HAP-1 (cell line): ENCODE data around the gene PROM2.

Source experiments
- DNase-seq, 2 experiments: peaks; one replicate each; pipeline ENCODE4 v3.0.0-alpha.2; 2016 to 2020; ENCODE audit warnings: low spot score in 2 of 2
- H3K27me3 ChIP-seq: fragments of 250-450 bp; sonication (Bioruptor Pico); 2 replicates; pipeline ENCODE4 v1.5.1; 2020; ENCODE audit warnings: low read depth, mild to moderate bottlenecking, moderate library complexity
- H3K36me3 ChIP-seq: fragments of 250-450 bp; sonication (Bioruptor Pico); replicated peaks from 2 replicates; pipeline ENCODE4 v1.5.1; 2020; ENCODE audit warnings: mild to moderate bottlenecking
- H3K4me1 ChIP-seq: fragments of 250-450 bp; sonication (Bioruptor Pico); 2 replicates; pipeline ENCODE4 v1.5.1; 2020; ENCODE audit warnings: mild to moderate bottlenecking
- H3K4me3 ChIP-seq: fragments of 250-450 bp; sonication (Bioruptor Pico); 2 replicates; pipeline ENCODE4 v1.5.1; 2020; ENCODE audit warnings: mild to moderate bottlenecking, moderate library complexity
- H3K9me3 ChIP-seq: fragments of 250-450 bp; sonication (Bioruptor Pico); 2 replicates; pipeline ENCODE4 v1.5.1; 2020; ENCODE audit warnings: mild to moderate bottlenecking, moderate library complexity
- in situ Hi-C: fragments of 300-500 bp; cut with MboI; formaldehyde crosslinking; loops from 3 replicates; pipeline ENCODE4 v1.14.3; 2020; ENCODE audit warnings: low sequenced_read_pairs, inconsistent platforms, mixed read lengths

Gene PROM2

DNA sequence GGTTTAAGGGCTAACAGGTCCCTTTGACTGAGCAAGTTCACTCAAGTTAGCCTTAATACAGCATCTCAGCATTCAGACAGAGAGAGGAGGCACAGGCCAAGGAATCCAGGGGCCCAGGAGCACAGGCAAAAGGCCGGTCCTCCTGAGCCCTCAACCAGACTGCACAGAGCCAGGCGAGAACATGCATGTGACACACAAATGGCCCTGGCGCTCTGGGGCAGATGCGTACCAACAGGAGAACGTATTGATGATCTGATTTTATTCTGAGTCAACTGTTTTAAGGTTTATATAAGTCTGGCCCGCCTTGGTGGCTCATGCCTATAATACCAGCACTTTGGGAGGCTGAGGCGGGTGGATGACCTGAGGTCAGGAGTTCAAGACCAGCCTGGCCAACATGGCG is 57.8 kb downstream of the PROM2 start:
- H3K9me3 ChIP-seq: no peaks in the 10 kb centered on the region
- H3K36me3 ChIP-seq: no peaks in the 10 kb centered on the region
- no peaks in the 10 kb centered on the region for H3K27me3 ChIP-seq
- H3K4me1 ChIP-seq: no peaks in the 10 kb centered on the region
- DNase-seq: no peak
- in situ Hi-C loops: no loop called here
- no peak overlapping the region for H3K4me3 ChIP-seq

DNA sequence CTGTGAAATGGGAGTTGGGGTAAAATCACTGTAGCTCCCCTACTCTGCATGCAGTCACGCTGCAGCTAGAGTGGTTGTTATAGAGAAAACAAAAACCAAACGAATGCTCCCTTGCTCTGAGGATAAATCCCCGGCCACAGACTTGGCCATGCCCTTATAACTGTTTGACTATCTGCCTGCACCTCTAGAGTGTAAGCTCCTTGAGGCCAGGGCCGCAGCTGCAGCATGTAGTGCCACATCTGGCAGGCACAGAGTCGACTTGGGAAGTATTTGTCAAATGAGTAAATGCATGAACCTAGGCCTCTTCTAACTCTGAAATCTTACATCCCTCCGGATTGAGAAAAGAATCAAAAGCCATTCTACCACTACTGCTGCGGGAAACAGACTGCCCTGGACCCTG is 58.8 kb downstream of the PROM2 start:
- no peaks in the 10 kb centered on the region for H3K27me3 ChIP-seq
- H3K9me3 ChIP-seq: no peaks in the 10 kb centered on the region
- no peak for DNase-seq
- H3K36me3 ChIP-seq: no peaks in the 10 kb centered on the region
- no peaks in the 10 kb centered on the region for H3K4me1 ChIP-seq
- in situ Hi-C loops: no loop called here
- H3K4me3 ChIP-seq: no peak overlapping the region

DNA sequence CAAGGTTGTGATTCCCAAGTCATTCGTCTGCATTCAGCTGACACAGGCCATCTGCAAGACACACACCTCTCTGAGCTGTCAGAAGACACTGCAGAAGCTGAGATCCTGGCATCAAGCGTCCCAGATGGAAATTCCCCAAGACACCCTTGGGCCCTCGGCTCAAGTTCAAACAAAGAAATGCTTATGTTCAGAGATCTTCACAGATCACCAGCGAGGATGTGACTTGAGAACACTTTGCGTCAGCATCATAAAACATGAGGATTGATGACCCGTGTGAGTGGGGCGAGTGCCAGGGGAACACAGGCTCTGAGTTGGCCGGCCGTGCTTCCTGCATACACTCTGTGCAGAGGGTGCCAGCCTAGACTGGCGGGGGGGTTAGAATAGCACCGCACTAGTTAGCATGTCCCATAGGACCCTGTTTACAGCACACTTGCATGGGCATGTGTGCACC is 59.7 kb downstream of the PROM2 start:
- DNase-seq: no peak
- no peaks in the 10 kb centered on the region for H3K9me3 ChIP-seq
- no peaks in the 10 kb centered on the region for H3K27me3 ChIP-seq
- no peaks in the 10 kb centered on the region for H3K36me3 ChIP-seq
- H3K4me3 ChIP-seq: no peak overlapping the region
- in situ Hi-C loops: no loop called here
- no peaks in the 10 kb centered on the region for H3K4me1 ChIP-seq

DNA sequence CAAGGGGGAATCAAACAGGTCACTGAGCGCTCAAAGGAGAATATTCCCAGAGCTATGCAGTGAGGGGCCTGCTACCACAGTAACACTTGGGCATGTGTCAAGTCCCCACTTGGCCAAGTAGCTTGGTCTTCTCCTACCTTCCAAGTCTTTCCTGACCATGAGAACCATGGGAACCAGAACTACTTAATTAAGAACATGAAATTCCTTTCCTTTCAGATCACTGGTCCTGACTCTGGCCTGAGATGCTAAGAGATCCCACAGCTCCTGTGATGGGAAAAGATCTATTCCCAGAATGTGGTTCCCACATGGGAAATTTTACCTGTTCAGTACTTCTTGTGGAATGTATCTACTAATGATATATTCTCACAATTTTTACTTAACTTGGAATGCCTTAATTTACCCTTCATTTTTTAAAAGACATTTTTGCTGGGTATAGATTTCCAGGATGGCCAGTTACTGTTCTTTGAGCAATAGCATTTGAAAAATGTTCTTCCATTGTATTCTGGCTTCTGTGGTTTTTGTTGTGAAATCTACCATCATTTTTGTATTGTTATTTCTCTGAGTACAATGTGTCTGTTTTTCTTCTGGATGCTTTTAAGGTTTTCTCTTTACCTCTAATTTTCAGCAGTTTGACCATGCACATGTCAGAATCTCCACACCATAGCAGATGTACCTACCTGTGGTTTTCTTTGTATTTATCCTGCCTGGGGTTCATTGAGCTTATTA is 60.8 kb downstream of the PROM2 start:
- no peaks in the 10 kb centered on the region for H3K4me1 ChIP-seq
- H3K36me3 ChIP-seq: no peaks in the 10 kb centered on the region
- H3K4me3 ChIP-seq: no peak overlapping the region
- in situ Hi-C loops: no loop called here
- no peak for DNase-seq
- no peaks in the 10 kb centered on the region for H3K27me3 ChIP-seq
- no peaks in the 10 kb centered on the region for H3K9me3 ChIP-seq

DNA sequence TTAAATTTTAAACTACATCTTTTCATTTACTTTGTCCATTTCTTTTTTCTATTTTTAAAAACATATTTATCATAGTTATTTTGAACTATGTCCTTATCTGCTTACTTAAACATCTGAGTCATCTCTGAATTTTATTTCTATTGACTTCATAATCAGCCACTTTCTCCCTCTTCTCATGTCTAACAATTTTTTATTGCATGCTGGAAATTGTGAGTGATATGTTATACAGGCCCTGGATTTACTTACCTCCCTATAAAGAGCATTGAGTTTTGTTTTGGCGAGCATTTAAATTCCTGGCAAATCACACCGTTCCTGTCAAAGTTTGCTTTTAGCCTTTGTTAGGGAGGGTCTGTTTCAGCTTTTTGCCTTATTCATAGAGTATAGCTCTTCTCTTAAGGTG is 62.2 kb downstream of the PROM2 start:
- no peak overlapping the region for H3K4me3 ChIP-seq
- in situ Hi-C loops: no loop called here
- no peaks in the 10 kb centered on the region for H3K4me1 ChIP-seq
- no peaks in the 10 kb centered on the region for H3K27me3 ChIP-seq
- no peaks in the 10 kb centered on the region for H3K36me3 ChIP-seq
- no peaks in the 10 kb centered on the region for H3K9me3 ChIP-seq
- DNase-seq: no peak

DNA sequence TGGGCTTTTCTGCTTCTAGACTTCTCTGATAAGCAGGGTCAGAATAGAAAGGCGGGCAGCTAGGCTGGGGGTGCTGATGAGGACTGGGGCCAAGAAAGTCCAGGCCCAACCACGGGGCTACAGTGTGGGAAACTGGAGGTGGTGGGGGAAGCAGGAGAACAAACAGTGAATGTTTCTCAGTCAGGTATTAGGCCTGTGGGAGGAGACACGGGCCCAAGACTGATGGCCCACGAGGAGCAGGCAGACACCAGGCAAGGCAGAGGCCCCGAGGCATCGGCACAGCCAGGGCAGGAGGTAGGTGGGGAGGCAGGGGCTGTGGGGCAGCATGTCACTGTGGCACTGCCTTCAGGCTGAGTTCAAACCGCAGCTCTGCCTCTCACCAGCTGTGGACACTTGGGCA is 63.6 kb downstream of the PROM2 start:
- H3K27me3 ChIP-seq: no peaks in the 10 kb centered on the region

More for the DNA sequence above, 63.6 kb downstream of the PROM2 start:
- Histone ChIP-seq H3K36me3 (no peaks in the 10 kb centered on the region), H3K4me1 (no peaks in the 10 kb centered on the region), H3K9me3 (no peaks in the 10 kb centered on the region), H3K4me3 (no peak overlapping the region)
- DNase-seq: no peak
- in situ Hi-C loops: no loop called here
